Spleen (tissue), 11 donors: Measurements from ENCODE around the gene ARMC3. TPM values are rescaled to one million over a fixed set of nuclear protein-coding genes. Genes with fewer than 3 reads are reported as not detected.
"Not testable (repeated sequence)": the region's sequence is repeated elsewhere in the genome, so short reads cannot be mapped to it uniquely, and the experiment has no call there.

Experiments used
- DNase-seq: peaks from one replicate; pipeline ENCODE4 v3.0.0-alpha.2; 2020
- H3K27ac ChIP-seq, 8 donors: fragments of 200-600 bp; sonication (generic) in 7 of 8; 1 replicate in 4 of 8; 2 replicates in 4 of 8; pipeline versions ENCODE4 v1.5.0 to v1.8.0; 2016 to 2021; ENCODE audit warnings: inconsistent platforms in 4 of 8, mild to moderate bottlenecking in 4 of 8, moderate library complexity in 1 of 8
- H3K27me3 ChIP-seq, 7 donors: fragments of 200-600 bp; sonication (generic) in 6 of 7; replicated peaks in 1 of 7; 1 replicate in 4 of 7; 2 replicates in 3 of 7; pipeline versions ENCODE4 v1.5.0 to v1.8.0; 2016 to 2021; ENCODE audit warnings: inconsistent platforms in 3 of 7, mild to moderate bottlenecking in 1 of 7
- H3K36me3 ChIP-seq, 6 donors: fragments of 200-600 bp; sonication (generic) in 5 of 6; 1 replicate in 4 of 6; 2 replicates in 2 of 6; pipeline versions ENCODE4 v1.5.0 to v1.8.0; 2016 to 2021; ENCODE audit warnings: inconsistent platforms in 2 of 6
- H3K4me1 ChIP-seq, 6 donors: fragments of 200-600 bp; sonication (generic) in 5 of 6; 1 replicate in 3 of 6; 2 replicates in 3 of 6; pipeline versions ENCODE4 v1.5.0 to v1.8.0; 2016 to 2021; ENCODE audit warnings: inconsistent platforms in 3 of 6
- H3K4me3 ChIP-seq, 8 donors: fragments of 200-600 bp; sonication (generic) in 7 of 8; 1 replicate in 4 of 8; 2 replicates in 4 of 8; pipeline versions ENCODE4 v1.5.0 to v1.8.0; 2016 to 2021; ENCODE audit warnings: inconsistent platforms in 4 of 8, mild to moderate bottlenecking in 4 of 8, moderate library complexity in 2 of 8
- H3K9me3 ChIP-seq, 8 donors: fragments of 200-600 bp; sonication (generic) in 7 of 8; 1 replicate in 4 of 8; 2 replicates in 4 of 8; pipeline versions ENCODE4 v1.5.0 to v1.8.0; 2016 to 2021; ENCODE audit warnings: inconsistent platforms in 4 of 8
- CTCF ChIP-seq, 11 experiments: fragments of 200-600 bp in 7 of 11; fragments of 450-650 bp in 4 of 11; sonication (generic) in 4 of 11; IDR thresholded peaks in 8 of 11; conservative IDR thresholded peaks in 3 of 11; 1 replicate in 7 of 11; 2 replicates in 4 of 11; pipeline versions ENCODE4 v1.4.0 to v1.8.0; 2016 to 2021; ENCODE audit warnings: antibody characterized with exemption in 11 of 11, inconsistent platforms in 4 of 11, mild to moderate bottlenecking in 1 of 11
- POLR2A ChIP-seq, 3 donors: fragments of 450-650 bp; IDR thresholded peaks; one replicate each; pipeline ENCODE4 v1.5.1; 2017; ENCODE audit warnings: antibody characterized with exemption in 3 of 3, mild to moderate bottlenecking in 1 of 3
- POLR2AphosphoS5 ChIP-seq, 3 donors: sonication (generic); formaldehyde crosslinking; IDR thresholded peaks; one replicate each; pipeline ENCODE4 v1.5.1; 2017; ENCODE audit warnings: antibody characterized with exemption in 3 of 3
- WGBS, 5 donors: extraction: QIAGEN DNeasy Blood & Tissue Kit in 3 of 5; methylation state at CpG; one replicate each; pipeline versions ENCODE4 v1.1.5 to v1.1.7; 2013 to 2018; 5-methylcytosine and 5-hydroxymethylcytosine counted together
- intact Hi-C: fragments of 100-400 bp; cut with DNase I; formaldehyde crosslinking; loops from one replicate; pipeline ENCODE4 v1.15.0; 2023; ENCODE audit warnings: low total_unique reads
- polyA plus RNA-seq, 3 donors: library from polyadenylated mRNA; stranded (reverse); fragments of 200-250 nt; gene quantifications; one replicate each; pipeline ENCODE4 v1.2.1, GENCODE V29; 2013
- total RNA-seq, 7 donors: library from RNA; depleted of rRNA in 3 of 7; stranded (reverse); fragments of >200 nt in 3 of 7; fragmentation: NEBNext Ultra II Directional in 4 of 7; extraction: Animal tissue kit (Norgen Biotek cat#: 25700) in 4 of 7; gene quantifications; one replicate each; pipeline versions ENCODE4 v1.1.0 to v1.2.1, GENCODE V29; 2016 to 2021
- donor health status: healthy with polysubstance abuse.
- donor health status: DM: no; HTN: no; CAD: no; lungs with moderate emphysema.
- donor health status: DM: no; HTN: no; CAD: no.
- donor health status: Bipolar disorder and iron deficiency.
- donor health status: healthy.
- donor health status: DM: no; HTN: no; CAD: no.
- donor health status: DM: yes; HTN: yes; CAD: no.

ARMC3 gene
- total and polyA plus RNA-seq, 10 donors: 0.66 to 0.85 TPM; not detected in 8

GRCh38 chr10:23067939-23068775 lies 140.3 kb downstream of the ARMC3 start:
- no peak overlapping the region for H3K4me3 ChIP-seq
- peak; percentile 84 for DNase-seq
- 48 to 55% (median 51%) methylated on average over 16 of the region's 16 CpGs for WGBS, 5 donors
- no peaks in the 10 kb centered on the region for H3K36me3 ChIP-seq
- no peaks in the 10 kb centered on the region for H3K27me3 ChIP-seq
- TF ChIP-seq POLR2AphosphoS5 (IDR thresholded peaks at IDR 0.05): no peak
- TF ChIP-seq POLR2A (IDR thresholded peaks at IDR 0.05): no peak
- peak; percentile 27 to 84 (median 63) for TF ChIP-seq CTCF (IDR thresholded peaks at IDR 0.05 in 8 of 11, conservative IDR thresholded peaks at IDR 0.05 in 3 of 11)
- H3K9me3 ChIP-seq: no peaks in the 10 kb centered on the region
- H3K4me1 ChIP-seq: peaks cover 0 to 23% (median 3%) of the 10 kb centered on the region in 6 donors
- intact Hi-C loops: no loop called here
- H3K27ac ChIP-seq: no peak overlapping the region

- peaks cover 0 to 26% (median 3%) of the 10 kb centered on the region in 6 donors for H3K4me1 ChIP-seq
- no peaks in the 10 kb centered on the region for H3K9me3 ChIP-seq
- no peak overlapping the region for H3K27ac ChIP-seq
- H3K27me3 ChIP-seq: no peaks in the 10 kb centered on the region
- DNase-seq: no peak
- 78 to 85% (median 84%) methylated on average over 10 of the region's 10 CpGs for WGBS, 5 donors
- H3K4me3 ChIP-seq: no peak overlapping the region
- TF ChIP-seq POLR2A (IDR thresholded peaks at IDR 0.05): no peak
- TF ChIP-seq POLR2AphosphoS5 (IDR thresholded peaks at IDR 0.05): no peak
- no peak for TF ChIP-seq CTCF (IDR thresholded peaks at IDR 0.05 in 8 of 11, conservative IDR thresholded peaks at IDR 0.05 in 3 of 11)
- no peaks in the 10 kb centered on the region for H3K36me3 ChIP-seq
- intact Hi-C loops: no loop called here
Observed at GRCh38 chr10:23069019-23069815, 141.4 kb downstream of the ARMC3 start.

GRCh38 chr10:23070092-23070912 lies 142.4 kb downstream of the ARMC3 start:
- not testable (repeated sequence) for DNase-seq

GRCh38 chr10:23070913-23071218 lies 143.0 kb downstream of the ARMC3 start:
- TF ChIP-seq CTCF (IDR thresholded peaks at IDR 0.05 in 8 of 11, conservative IDR thresholded peaks at IDR 0.05 in 3 of 11) (no peak), POLR2A (IDR thresholded peaks at IDR 0.05) (no peak), POLR2AphosphoS5 (IDR thresholded peaks at IDR 0.05) (no peak)
- Histone ChIP-seq H3K27me3 (peaks cover 0 to under 1% (median 0%) of the 10 kb centered on the region in 7 donors), H3K9me3 (no peaks in the 10 kb centered on the region), H3K4me3 (no peak overlapping the region), H3K36me3 (no peaks in the 10 kb centered on the region), H3K4me1 (peaks cover 0 to 26% (median 3%) of the 10 kb centered on the region in 6 donors), H3K27ac (peak overlapping the region in 1 of 8 donors; percentile 21)
- 50 to 95% (median 73%) methylated on average over 3 of the region's 3 CpGs for WGBS, 5 donors
- intact Hi-C loops: no loop called here
- DNase-seq: no peak

More at GRCh38 chr10:23070092-23070912, 142.4 kb downstream of the ARMC3 start:
- H3K4me3 ChIP-seq, H3K36me3 ChIP-seq, H3K9me3 ChIP-seq, intact Hi-C loops, H3K27ac ChIP-seq, H3K27me3 ChIP-seq: not testable (repeated sequence)
- peaks cover 0 to 26% (median 3%) of the 10 kb centered on the region in 6 donors for H3K4me1 ChIP-seq
- 82 to 92% (median 88%) methylated on average over 12 of the region's 12 CpGs for WGBS, 5 donors

- DNase-seq, H3K36me3 ChIP-seq, intact Hi-C loops, H3K4me3 ChIP-seq, H3K9me3 ChIP-seq: not testable (repeated sequence)
- peaks cover 0 to 14% (median under 1%) of the 10 kb centered on the region in 7 donors for H3K27me3 ChIP-seq
- WGBS, 5 donors: 58 to 70% (median 67%) methylated on average over 3 of the region's 3 CpGs
- peaks cover 0 to 26% (median 3%) of the 10 kb centered on the region in 6 donors for H3K4me1 ChIP-seq
- H3K27ac ChIP-seq: peak overlapping the region in 5 of 8 donors; percentile 32 to 79 (median 74)
Observed at GRCh38 chr10:23072593-23072992, 144.7 kb downstream of the ARMC3 start.
